HG03025 (cell line): ENCODE results near the gene UNC5A.
"Not testable (repeated sequence)": the region's sequence is repeated elsewhere in the genome, so short reads cannot be mapped to it uniquely, and the experiment has no call there.

Experiments
- ATAC-seq: cut with Tn5 transposase; IDR thresholded peaks from one replicate; pipeline ENCODE4 v1.9.1; 2021; ENCODE audit warnings: mild to moderate bottlenecking, moderate library complexity; ENCODE audit not compliant: unreplicated experiment, low FRiP score

The UNC5A gene

GRCh38 chr5:176859916-176860315 lies 49.6 kb downstream of the UNC5A start:
- ATAC-seq = no peak

- ATAC-seq = no peak
These were observed 50.0 kb downstream of the UNC5A start for GRCh38 chr5:176860381-176860780.

GRCh38 chr5:176861276-176861675 lies 50.9 kb downstream of the UNC5A start:
- no peak for ATAC-seq

GRCh38 chr5:176862330-176862995 lies 52.1 kb downstream of the UNC5A start:
- no peak for ATAC-seq

- ATAC-seq = no peak
These were observed 52.8 kb downstream of the UNC5A start for GRCh38 chr5:176863041-176863764.

GRCh38 chr5:176863765-176864098 lies 53.4 kb downstream of the UNC5A start:
- no peak for ATAC-seq

- no peak for ATAC-seq
These were observed 54.4 kb downstream of the UNC5A start for GRCh38 chr5:176864755-176865154.

GRCh38 chr5:176865964-176866363 lies 55.6 kb downstream of the UNC5A start:
- no peak for ATAC-seq

GRCh38 chr5:176866707-176867310 lies 56.5 kb downstream of the UNC5A start:
- ATAC-seq = no peak

- ATAC-seq = no peak
These were observed 57.8 kb downstream of the UNC5A start for GRCh38 chr5:176868126-176868525.

GRCh38 chr5:176868731-176869130 lies 58.4 kb downstream of the UNC5A start:
- ATAC-seq = no peak

- no peak for ATAC-seq
These were observed 59.2 kb downstream of the UNC5A start for GRCh38 chr5:176869501-176870109.

- no peak for ATAC-seq
These were observed 59.8 kb downstream of the UNC5A start for GRCh38 chr5:176870110-176870591.

- not testable (repeated sequence) for ATAC-seq
These were observed 60.3 kb downstream of the UNC5A start for GRCh38 chr5:176870644-176871043.

GRCh38 chr5:176872586-176872985 lies 62.2 kb downstream of the UNC5A start:
- ATAC-seq = not testable (repeated sequence)

GRCh38 chr5:176873011-176873410 lies 62.7 kb downstream of the UNC5A start:
- not testable (repeated sequence) for ATAC-seq

- no peak for ATAC-seq
These were observed 63.3 kb downstream of the UNC5A start for GRCh38 chr5:176873541-176874172.

GRCh38 chr5:176874198-176874780 lies 63.9 kb downstream of the UNC5A start:
- ATAC-seq = no peak

GRCh38 chr5:176875014-176875550 lies 64.7 kb downstream of the UNC5A start:
- no peak for ATAC-seq
